Measurements from ENCODE around the gene ZBTB16.
A peak's percentile ranks its signal among the peaks of the same experiment; 100 is the strongest.

The ZBTB16 gene

DNA sequence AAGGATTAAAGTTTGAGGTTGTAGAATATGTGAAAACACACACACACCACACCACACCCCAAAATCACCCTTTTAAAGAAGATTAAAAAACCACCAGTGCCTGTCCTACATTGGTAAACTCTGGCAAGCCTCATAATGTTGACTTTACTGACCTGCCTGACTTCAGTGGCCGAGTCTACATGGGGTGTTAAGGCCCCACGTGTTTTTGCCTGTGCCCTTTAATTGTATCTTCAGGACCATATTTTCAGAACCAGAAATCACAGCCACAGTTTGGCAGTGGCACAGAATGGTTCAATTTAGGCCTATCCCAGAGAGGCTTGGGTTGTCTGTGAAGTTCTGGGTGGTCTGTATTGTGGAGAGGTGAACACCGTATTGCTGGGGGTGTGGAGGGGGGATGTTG, 33.4 kb downstream of the ZBTB16 start:
- DNase-seq (ENCODE audit: low read depth in 2 of 2), result no peak
- TF ChIP-seq, protein P1, sequence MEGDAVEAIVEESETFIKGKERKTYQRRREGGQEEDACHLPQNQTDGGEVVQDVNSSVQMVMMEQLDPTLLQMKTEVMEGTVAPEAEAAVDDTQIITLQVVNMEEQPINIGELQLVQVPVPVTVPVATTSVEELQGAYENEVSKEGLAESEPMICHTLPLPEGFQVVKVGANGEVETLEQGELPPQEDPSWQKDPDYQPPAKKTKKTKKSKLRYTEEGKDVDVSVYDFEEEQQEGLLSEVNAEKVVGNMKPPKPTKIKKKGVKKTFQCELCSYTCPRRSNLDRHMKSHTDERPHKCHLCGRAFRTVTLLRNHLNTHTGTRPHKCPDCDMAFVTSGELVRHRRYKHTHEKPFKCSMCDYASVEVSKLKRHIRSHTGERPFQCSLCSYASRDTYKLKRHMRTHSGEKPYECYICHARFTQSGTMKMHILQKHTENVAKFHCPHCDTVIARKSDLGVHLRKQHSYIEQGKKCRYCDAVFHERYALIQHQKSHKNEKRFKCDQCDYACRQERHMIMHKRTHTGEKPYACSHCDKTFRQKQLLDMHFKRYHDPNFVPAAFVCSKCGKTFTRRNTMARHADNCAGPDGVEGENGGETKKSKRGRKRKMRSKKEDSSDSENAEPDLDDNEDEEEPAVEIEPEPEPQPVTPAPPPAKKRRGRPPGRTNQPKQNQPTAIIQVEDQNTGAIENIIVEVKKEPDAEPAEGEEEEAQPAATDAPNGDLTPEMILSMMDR (IDR thresholded peaks at IDR 0.05; ENCODE audit: low read depth, low read length), result no peak
- H3K4me3 ChIP-seq (replicated peaks in 1 of 2; ENCODE audit: low read depth in 2 of 2, low read length in 2 of 2), result no peak overlapping the region

DNA sequence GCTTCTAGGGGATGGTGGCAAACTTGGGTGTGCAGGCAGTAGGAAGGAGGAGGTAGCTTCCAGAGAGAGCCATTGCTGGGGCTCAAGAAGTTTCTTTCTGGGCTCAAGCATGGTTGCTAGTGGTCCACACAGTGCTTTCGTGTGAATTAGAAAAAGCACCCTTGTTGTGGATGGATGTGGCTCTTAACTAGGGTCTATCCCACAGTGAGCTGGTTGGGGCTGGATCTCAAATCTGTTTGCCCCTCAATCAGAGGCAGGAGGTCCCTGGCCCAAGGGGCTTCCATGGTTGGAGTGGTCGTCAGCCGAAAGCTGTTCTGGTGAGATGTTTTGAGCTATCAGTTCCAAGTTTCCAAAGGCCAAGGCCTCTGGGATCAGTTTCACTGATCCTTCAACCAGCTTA, 35.0 kb downstream of the ZBTB16 start:
- no peak for DNase-seq (ENCODE audit: low read depth in 2 of 2)
- TF ChIP-seq, protein P1 (IDR thresholded peaks at IDR 0.05; ENCODE audit: low read depth, low read length), result no peak
- no peak overlapping the region for H3K4me3 ChIP-seq (replicated peaks in 1 of 2; ENCODE audit: low read depth in 2 of 2, low read length in 2 of 2)

DNA sequence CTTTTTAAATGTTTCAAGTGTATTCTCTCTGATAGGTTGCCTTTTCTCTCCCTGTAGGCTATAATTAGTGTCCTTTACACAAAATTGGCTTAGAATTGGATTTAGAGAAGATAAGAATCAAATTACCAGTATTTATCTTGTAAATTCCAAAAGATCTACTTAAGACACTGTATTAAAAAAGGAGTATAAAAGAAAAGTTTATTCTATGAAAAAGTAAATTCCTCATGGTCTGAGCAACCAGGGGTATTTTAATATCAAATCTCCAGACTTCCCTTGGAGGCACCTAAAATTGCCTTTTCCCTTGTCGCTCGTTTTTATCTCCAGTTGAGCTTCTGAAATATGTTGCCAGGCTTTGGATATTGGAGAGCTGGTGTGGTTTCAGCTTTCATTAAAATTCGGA, 36.4 kb downstream of the ZBTB16 start:
- TF ChIP-seq, protein P1 (IDR thresholded peaks at IDR 0.05; ENCODE audit: low read depth, low read length), result no peak
- no peak overlapping the region for H3K4me3 ChIP-seq (replicated peaks in 1 of 2; ENCODE audit: low read depth in 2 of 2, low read length in 2 of 2)
- no peak for DNase-seq (ENCODE audit: low read depth in 2 of 2)

DNA sequence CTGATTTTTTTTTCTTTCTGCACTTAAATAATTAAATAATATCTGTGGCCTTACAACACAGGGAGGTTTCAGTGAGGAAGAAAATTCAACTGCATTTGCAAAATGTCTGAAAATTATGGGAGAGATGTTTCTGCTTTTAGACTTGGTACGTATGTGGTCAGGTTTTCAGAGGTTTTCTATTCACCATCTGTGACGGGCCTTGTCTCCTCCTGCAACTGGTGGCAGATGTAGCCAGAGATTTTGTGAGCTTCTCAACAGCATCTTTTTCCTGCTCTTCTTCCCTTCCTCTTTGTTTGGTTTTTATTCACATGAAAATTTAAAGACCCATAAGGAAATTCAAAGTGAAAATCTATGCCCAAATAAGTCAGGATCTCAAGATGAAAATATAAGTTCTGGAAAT, 38.3 kb downstream of the ZBTB16 start:
- DNase-seq (ENCODE audit: low read depth in 2 of 2), result no peak
- H3K4me3 ChIP-seq (replicated peaks in 1 of 2; ENCODE audit: low read depth in 2 of 2, low read length in 2 of 2), result no peak overlapping the region
- TF ChIP-seq, protein P1 (IDR thresholded peaks at IDR 0.05; ENCODE audit: low read depth, low read length), result no peak

DNA sequence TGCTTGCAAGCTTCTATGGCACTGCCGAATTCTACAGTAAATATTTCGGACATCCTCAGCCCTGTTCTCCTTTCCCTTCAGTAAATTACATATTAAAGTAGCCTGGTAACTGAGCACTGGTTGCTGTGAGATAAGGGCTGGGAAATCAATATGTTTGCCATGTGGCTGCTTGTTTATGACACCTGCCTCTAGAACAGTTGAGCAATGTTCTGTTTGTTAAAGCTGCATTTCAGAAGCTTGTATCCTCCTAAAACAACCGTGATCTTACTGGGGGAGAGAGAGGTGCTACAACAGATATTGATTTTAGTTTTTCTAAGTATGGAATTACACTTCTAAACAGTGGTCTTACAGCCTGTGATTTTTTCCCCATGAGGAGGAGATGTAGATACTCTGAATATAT, 39.4 kb downstream of the ZBTB16 start:
- TF ChIP-seq, protein P1 (IDR thresholded peaks at IDR 0.05; ENCODE audit: low read depth, low read length), result no peak
- DNase-seq (ENCODE audit: low read depth in 2 of 2), result no peak
- H3K4me3 ChIP-seq (replicated peaks in 1 of 2; ENCODE audit: low read depth in 2 of 2, low read length in 2 of 2), result no peak overlapping the region

DNA sequence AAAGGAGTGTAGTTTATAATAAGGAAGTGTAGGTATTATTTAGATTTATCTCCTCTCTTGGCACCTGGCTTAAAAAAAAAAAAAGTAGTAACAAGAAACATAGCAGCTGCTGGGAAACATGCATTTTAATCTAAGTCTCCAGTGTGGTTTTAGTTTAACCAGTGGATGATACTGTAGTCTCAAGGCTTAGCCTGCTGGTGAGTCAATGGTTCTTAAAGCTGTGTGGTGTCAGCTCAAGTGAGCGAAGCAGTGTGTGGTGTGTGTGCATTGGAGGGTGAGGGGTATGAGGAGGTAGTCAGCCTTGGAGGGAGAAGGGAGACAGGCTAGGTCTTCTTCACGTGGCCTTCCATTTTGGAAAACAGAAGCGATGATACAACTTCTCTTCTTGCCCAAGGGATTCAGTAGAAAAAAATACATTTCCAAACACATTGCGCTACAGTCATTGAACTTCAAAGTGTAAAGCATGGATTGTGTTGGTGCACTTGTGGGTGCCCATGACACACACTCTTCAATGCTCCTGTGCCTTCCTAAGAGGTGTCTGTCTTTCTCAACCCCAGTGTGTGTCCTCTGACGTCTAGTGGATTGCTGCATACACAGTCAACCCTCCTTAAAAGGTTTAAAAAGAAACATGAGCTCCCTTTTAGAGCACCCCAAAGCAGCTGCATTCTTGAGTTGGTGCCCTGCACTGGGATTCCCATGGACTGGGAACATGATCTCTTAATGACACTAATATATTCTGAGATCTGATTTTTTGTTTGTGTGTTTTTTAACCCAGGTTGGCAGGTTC, 40.1 kb downstream of the ZBTB16 start:
- H3K4me3 ChIP-seq (replicated peaks in 1 of 2; ENCODE audit: low read depth in 2 of 2, low read length in 2 of 2), result no peak overlapping the region
- DNase-seq (ENCODE audit: low read depth in 2 of 2), result peak in 1 of 2 donors; percentile 39
- TF ChIP-seq, protein P1 (IDR thresholded peaks at IDR 0.05; ENCODE audit: low read depth, low read length), result no peak

Measured in cardiac fibroblast (primary cell).